GM12872 (cell line): ENCODE measurements around the gene PNPLA1.

ENCODE experiments used
- TF ChIP-seq, protein P1 (sequence below): IDR thresholded peaks from 3 replicates; pipeline ENCODE4 v1.5.1; 2011; ENCODE audit warnings: low read depth, mild to moderate bottlenecking, low read length, moderate library complexity; ENCODE audit not compliant: insufficient read depth

Gene PNPLA1

DNA sequence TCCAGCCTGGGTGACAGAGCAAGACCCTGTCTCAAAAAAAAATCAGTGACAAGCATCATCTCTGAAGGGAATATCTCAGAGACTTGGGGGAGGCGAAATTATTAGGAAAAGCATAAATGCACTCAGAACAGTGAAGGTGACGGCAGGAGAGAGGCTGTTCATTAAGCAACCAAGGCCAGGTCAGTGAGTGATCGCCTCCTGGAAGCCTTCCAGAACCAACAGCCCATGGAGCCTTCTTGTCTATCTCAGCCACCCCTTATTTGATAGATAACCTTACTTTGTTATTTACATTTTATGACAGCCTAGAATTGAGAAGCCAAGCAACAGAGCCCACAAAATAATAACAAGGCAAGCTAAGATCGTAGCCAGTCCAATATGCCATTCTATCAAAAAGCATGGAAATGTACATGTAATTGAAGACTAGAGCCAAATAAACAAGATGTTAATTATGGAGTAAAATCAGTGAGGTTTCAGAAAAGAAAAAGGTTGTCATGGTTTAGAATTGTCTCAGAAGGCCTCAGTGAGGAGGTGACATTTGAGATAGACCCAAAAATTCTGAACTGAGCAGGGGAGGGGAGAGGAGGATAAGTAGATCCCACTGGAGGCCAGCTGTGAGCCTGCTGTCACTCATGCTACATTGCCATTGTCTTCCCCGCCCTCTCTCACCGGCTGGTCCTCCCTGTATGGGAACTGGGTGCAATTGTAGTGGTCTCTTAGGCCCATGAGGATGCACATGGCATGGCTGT, 49.0 kb downstream of the PNPLA1 start:
- TF ChIP-seq, protein P1, sequence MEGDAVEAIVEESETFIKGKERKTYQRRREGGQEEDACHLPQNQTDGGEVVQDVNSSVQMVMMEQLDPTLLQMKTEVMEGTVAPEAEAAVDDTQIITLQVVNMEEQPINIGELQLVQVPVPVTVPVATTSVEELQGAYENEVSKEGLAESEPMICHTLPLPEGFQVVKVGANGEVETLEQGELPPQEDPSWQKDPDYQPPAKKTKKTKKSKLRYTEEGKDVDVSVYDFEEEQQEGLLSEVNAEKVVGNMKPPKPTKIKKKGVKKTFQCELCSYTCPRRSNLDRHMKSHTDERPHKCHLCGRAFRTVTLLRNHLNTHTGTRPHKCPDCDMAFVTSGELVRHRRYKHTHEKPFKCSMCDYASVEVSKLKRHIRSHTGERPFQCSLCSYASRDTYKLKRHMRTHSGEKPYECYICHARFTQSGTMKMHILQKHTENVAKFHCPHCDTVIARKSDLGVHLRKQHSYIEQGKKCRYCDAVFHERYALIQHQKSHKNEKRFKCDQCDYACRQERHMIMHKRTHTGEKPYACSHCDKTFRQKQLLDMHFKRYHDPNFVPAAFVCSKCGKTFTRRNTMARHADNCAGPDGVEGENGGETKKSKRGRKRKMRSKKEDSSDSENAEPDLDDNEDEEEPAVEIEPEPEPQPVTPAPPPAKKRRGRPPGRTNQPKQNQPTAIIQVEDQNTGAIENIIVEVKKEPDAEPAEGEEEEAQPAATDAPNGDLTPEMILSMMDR, result no peak

DNA sequence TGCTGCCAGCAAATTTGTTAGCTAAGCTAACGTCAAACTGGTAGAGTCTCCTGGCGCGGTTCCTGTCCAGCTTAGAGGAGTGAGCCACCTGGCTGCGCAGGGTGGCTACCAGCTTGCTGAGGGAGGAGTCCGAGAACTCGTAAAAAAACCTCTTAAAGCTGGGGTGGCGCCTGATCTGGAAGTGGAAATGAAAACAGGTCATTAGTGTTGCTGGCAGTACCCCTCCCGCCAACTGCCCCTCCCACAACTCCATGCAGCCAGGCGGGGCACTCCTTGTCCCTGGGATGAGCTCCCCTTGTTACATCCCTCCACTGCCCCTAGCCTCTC, 49.5 kb downstream of the PNPLA1 start:
- TF ChIP-seq, protein P1, result no peak

DNA sequence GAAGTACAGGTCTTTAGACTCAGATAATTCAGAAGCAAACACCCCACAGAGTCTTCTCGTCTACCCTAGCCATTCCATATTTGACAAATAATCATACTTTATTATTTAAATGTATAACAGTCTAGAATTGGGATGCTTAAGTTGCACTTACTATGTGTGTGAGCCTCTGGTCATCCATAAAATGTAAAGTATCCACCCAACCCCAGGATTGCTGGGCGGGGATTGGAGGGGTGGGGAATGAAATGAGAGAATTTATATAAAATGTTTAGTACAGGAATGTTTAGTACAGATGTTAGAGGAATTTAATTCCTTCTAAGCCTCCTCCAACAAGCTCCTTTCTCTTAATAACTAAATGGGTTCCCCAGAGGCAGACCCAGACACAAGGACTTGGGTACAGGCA, 50.0 kb downstream of the PNPLA1 start:
- TF ChIP-seq, protein P1, result no peak

DNA sequence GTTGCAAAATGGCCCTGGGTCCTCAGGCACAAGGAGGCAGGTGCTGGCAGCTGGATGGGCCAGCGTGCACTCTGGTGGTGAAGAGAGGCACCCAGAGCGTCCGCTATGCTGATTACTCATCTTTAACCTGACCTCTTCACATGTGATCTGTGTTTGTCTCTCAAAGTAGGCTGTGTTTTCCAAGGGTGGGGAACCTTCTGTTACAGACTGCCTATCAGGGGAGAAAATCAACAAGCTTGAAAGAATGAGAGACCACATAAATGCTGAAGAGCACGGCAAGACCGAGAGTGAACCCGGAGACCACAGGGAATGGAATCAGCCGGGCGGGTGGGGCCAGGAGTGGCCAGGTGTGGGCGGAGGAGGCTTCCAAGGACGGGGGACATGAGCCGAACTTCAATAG, 50.6 kb downstream of the PNPLA1 start:
- TF ChIP-seq, protein P1, result no peak

DNA sequence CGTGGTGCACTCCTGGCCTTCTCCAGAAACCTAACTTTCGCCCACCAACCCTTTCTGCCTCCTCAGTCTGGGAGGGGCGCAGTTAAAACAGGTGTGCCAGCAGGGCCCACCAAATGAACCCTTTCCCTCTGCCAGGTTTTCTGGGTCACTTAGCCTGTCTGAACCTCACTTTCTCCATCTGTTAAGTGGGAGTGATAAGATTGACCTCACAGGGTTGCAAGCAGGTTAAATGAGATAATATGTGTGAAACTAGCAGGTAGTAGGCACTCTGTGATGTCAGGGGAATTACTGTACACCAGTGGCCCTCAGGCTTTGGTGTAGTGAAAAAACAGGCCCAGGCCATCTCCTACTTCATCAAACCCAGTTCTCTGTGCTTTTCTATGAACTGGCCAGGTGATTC, 52.7 kb downstream of the PNPLA1 start:
- TF ChIP-seq, protein P1, result no peak

DNA sequence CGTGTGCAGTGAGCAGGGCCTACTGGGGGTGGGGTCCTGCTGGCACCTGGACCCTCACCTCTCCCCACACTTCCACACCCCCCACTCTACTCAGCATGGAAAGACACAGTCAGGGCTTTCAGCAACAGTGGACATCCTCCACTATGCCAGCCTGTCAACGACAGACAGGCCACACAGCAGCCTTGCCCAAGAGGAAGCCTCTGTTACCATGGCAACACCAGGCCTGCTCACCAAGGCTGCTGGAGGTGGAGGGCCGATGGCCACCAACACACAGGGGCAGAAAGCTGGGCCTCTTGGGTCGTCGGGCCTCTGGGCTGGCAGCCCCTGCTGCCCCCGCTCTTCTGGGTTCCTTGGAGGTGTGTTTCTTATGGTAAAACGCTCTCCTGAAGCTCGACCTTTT, 53.2 kb downstream of the PNPLA1 start:
- TF ChIP-seq, protein P1, result no peak

DNA sequence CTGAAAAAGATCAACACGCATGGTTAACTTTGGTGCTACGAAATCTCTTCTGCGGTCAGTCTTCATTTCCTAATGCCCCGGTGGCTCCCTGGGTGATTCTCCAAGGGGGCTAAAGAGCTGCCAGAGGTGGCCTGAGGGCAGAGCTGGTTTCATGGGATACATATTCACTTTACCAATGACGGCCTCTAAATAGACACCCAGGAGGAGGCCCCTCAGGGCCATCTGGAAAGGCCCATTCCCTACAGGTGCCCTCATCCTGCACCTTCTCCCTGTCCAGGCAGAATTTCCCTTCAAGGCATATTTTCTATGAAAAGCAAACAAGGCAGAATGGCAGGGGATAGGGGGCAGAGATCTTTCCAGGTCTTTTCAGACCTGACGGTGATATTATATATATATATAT, 54.3 kb downstream of the PNPLA1 start:
- TF ChIP-seq, protein P1, result no peak
